Measurements from ENCODE around the gene TIAM2. TPM values are rescaled to one million over a fixed set of nuclear protein-coding genes. Genes with fewer than 3 reads are reported as not detected.

The TIAM2 gene
- total and polyA plus RNA-seq, 2 experiments from 2014 or later = 14.2 to 24.4 TPM

- Histone ChIP-seq H3K27me3 (ENCODE audit: insufficient read depth) (no peaks in the 10 kb centered on the region), H3K4me2 (no peak overlapping the region), H3K9me2 (ENCODE audit: insufficient read depth) (no peaks in the 10 kb centered on the region), H3K27ac (ENCODE audit: low read depth) (no peak overlapping the region), H2AFZ (no peak overlapping the region), H3K79me2 (replicated peaks; ENCODE audit: insufficient read depth) (no peaks in the 10 kb centered on the region), H3K36me3 (ENCODE audit: insufficient read depth) (no peaks in the 10 kb centered on the region), H4K20me1 (replicated peaks; ENCODE audit: insufficient read depth) (no peaks in the 10 kb centered on the region), H3K4me1 (ENCODE audit: insufficient read depth) (peaks cover 6% of the 10 kb centered on the region; the same call in 1 of the 2 replicates), H3K4me3 (no peak overlapping the region), H3F3A (replicated peaks; ENCODE audit: low read depth) (no peaks in the 10 kb centered on the region)
- peaks cover 2% of the 10 kb centered on the region for H3K27me3 Mint-ChIP-seq (ENCODE audit: insufficient read depth, low read depth, poor library complexity)
- no peak overlapping the region for H3K4me3 Mint-ChIP-seq
- no peak overlapping the region for H3K27ac Mint-ChIP-seq
- TF ChIP-seq ZNF331 (CRISPR knock-in tag; IDR thresholded peaks at IDR 0.05; ENCODE audit: low read depth) (no peak), JUNB (IDR thresholded peaks at IDR 0.05; ENCODE audit: unreplicated experiment) (no peak), NANOG (IDR thresholded peaks at IDR 0.05; ENCODE audit: borderline replicate concordance) (no peak), EZH2phosphoT487 (IDR thresholded peaks at IDR 0.05; ENCODE audit: unreplicated experiment) (no peak), POLR2AphosphoS5 (IDR thresholded peaks at IDR 0.05; ENCODE audit: low read depth) (no peak), CREB1 (CRISPR knock-in tag; IDR thresholded peaks at IDR 0.05; ENCODE audit: low read depth) (no peak), EZH2 (IDR thresholded peaks at IDR 0.05; ENCODE audit: low read depth, unreplicated experiment) (no peak), ZNF114 (CRISPR knock-in tag; IDR thresholded peaks at IDR 0.05) (no peak)
- TF ChIP-seq, protein P1, sequence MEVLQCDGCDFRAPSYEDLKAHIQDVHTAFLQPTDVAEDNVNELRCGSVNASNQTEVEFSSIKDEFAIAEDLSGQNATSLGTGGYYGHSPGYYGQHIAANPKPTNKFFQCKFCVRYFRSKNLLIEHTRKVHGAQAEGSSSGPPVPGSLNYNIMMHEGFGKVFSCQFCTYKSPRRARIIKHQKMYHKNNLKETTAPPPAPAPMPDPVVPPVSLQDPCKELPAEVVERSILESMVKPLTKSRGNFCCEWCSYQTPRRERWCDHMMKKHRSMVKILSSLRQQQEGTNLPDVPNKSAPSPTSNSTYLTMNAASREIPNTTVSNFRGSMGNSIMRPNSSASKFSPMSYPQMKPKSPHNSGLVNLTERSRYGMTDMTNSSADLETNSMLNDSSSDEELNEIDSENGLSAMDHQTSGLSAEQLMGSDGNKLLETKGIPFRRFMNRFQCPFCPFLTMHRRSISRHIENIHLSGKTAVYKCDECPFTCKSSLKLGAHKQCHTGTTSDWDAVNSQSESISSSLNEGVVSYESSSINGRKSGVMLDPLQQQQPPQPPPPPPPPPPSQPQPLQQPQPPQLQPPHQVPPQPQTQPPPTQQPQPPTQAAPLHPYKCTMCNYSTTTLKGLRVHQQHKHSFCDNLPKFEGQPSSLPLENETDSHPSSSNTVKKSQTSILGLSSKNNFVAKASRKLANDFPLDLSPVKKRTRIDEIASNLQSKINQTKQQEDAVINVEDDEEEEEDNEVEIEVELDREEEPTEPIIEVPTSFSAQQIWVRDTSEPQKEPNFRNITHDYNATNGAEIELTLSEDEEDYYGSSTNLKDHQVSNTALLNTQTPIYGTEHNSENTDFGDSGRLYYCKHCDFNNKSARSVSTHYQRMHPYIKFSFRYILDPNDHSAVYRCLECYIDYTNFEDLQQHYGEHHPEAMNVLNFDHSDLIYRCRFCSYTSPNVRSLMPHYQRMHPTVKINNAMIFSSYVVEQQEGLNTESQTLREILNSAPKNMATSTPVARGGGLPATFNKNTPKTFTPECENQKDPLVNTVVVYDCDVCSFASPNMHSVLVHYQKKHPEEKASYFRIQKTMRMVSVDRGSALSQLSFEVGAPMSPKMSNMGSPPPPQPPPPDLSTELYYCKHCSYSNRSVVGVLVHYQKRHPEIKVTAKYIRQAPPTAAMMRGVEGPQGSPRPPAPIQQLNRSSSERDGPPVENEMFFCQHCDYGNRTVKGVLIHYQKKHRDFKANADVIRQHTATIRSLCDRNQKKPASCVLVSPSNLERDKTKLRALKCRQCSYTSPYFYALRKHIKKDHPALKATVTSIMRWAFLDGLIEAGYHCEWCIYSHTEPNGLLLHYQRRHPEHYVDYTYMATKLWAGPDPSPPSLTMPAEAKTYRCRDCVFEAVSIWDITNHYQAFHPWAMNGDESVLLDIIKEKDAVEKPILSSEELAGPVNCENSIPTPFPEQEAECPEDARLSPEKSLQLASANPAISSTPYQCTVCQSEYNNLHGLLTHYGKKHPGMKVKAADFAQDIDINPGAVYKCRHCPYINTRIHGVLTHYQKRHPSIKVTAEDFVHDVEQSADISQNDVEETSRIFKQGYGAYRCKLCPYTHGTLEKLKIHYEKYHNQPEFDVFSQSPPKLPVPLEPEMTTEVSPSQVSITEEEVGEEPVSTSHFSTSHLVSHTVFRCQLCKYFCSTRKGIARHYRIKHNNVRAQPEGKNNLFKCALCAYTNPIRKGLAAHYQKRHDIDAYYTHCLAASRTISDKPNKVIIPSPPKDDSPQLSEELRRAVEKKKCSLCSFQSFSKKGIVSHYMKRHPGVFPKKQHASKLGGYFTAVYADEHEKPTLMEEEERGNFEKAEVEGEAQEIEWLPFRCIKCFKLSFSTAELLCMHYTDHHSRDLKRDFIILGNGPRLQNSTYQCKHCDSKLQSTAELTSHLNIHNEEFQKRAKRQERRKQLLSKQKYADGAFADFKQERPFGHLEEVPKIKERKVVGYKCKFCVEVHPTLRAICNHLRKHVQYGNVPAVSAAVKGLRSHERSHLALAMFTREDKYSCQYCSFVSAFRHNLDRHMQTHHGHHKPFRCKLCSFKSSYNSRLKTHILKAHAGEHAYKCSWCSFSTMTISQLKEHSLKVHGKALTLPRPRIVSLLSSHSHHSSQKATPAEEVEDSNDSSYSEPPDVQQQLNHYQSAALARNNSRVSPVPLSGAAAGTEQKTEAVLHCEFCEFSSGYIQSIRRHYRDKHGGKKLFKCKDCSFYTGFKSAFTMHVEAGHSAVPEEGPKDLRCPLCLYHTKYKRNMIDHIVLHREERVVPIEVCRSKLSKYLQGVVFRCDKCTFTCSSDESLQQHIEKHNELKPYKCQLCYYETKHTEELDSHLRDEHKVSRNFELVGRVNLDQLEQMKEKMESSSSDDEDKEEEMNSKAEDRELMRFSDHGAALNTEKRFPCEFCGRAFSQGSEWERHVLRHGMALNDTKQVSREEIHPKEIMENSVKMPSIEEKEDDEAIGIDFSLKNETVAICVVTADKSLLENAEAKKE (CRISPR knock-in tag; IDR thresholded peaks at IDR 0.05) = no peak
- TF ChIP-seq, protein P2, sequence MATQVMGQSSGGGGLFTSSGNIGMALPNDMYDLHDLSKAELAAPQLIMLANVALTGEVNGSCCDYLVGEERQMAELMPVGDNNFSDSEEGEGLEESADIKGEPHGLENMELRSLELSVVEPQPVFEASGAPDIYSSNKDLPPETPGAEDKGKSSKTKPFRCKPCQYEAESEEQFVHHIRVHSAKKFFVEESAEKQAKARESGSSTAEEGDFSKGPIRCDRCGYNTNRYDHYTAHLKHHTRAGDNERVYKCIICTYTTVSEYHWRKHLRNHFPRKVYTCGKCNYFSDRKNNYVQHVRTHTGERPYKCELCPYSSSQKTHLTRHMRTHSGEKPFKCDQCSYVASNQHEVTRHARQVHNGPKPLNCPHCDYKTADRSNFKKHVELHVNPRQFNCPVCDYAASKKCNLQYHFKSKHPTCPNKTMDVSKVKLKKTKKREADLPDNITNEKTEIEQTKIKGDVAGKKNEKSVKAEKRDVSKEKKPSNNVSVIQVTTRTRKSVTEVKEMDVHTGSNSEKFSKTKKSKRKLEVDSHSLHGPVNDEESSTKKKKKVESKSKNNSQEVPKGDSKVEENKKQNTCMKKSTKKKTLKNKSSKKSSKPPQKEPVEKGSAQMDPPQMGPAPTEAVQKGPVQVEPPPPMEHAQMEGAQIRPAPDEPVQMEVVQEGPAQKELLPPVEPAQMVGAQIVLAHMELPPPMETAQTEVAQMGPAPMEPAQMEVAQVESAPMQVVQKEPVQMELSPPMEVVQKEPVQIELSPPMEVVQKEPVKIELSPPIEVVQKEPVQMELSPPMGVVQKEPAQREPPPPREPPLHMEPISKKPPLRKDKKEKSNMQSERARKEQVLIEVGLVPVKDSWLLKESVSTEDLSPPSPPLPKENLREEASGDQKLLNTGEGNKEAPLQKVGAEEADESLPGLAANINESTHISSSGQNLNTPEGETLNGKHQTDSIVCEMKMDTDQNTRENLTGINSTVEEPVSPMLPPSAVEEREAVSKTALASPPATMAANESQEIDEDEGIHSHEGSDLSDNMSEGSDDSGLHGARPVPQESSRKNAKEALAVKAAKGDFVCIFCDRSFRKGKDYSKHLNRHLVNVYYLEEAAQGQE (IDR thresholded peaks at IDR 0.05; ENCODE audit: unreplicated experiment) = no peak
- peaks cover 3% of the 10 kb centered on the region; the same call in 1 of the 3 replicates for H3K9me3 Mint-ChIP-seq
- peaks cover 4% of the 10 kb centered on the region; the same call in 2 of the 3 replicates for H3K4me1 Mint-ChIP-seq
- H3K36me3 Mint-ChIP-seq (ENCODE audit: low read depth) = peaks cover 7% of the 10 kb centered on the region
- DNase-seq (ENCODE audit: low spot score) (no peak), ATAC-seq (no peak)
Observed at GRCh38 chr6:155165029-155165710, 170.1 kb downstream of the TIAM2 start.
